Measurements from ENCODE around the gene SND1.

Gene SND1

DNA sequence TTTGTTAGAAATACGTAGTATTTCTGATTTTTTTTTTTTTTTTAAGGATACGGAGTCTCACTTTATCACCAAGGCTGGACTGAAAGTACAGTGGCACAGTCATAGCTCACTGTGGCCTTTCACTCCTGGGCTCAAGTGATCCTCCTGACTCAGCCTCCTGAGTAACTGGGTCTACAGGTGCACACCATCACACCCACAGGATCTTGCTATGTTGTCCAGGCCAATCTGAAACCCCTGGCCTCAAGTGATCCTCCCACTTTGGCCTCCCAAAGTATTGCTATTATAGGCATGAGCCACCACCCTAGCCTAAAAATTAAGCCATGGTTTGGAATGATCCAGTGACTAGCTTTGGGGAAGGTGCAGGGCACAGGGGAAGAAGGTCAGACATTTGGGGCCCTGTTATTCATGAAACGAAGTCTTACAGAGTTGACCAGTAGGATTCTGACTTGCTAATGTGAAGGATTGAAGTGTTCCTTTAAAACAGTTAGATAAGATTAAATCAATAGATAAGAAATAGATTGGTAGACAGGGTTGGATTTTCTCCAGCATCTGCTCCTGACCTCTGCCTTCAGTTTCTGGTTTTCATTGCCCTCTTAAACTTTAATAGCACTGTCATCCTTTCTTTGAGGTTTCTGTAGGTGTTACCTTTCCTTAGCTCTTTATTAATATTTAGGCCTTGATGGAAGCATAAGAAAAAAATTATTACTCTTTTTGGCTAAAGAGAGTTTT lies 257.6 kb downstream of the SND1 start:
- no peak for DNase-seq

DNA sequence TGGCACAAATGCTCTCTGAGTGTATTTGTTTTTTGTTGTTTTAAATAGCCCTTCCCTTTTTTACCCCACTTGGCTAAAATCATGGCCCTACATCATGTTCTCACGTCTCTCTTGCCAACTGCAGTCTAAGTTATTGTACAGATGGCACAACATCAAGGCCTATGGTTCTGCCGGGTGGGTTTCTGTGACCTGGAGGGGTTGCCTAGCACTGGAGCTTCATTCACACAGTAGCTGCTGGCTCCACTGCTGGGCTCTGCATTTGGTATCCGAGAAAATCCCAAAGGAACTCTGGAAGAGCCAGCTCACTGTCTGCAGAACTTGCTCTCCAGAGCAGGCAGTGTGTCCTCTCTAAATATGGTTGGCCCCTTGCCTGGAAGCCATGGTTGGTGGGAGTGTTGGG lies 258.7 kb downstream of the SND1 start:
- DNase-seq: no peak

DNA sequence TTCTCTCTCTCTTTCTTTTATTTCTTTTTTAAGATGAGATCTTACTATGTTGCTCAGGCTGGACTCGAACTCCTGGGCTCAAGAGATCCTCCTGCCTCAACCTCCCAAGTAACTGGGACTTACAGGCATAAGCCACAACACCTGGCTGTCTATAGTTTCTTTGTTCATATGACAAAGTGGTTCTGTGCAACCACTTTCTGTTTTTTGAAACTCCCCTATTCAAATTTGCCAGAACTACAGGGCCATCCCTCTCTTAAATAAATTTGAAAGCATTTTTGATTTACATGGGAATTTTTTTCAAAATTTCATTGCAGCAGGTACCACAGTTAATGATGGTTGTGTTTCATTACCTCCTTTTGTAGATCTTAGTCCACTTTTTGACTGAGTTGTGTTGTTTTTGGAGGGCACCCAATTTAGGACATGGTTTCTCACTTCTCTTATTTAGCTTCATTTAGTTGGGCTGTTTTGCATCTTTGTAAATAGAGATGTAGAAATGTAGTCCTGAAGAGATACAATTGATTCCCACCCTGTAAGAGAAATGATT lies 260.0 kb downstream of the SND1 start:
- DNase-seq: no peak

DNA sequence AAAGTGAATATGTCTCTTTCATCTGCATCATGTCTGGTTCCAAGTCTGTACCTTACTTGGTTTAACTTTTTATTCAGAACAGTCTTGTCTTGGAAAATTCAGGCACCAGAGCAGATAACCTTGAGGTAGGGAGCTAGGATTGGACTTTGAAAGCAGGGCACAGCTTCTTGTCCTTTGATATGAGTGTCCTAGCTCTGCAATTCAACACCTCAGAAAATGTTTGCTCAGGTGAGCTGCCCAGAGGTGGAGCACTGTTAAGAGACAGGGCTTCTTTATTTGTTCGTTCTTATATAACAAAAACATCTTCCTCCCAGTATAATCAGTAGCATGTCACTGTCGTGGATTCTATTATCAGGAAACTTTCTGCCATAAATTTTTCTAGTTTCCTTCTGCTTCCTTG lies 260.9 kb downstream of the SND1 start:
- DNase-seq: no peak

DNA sequence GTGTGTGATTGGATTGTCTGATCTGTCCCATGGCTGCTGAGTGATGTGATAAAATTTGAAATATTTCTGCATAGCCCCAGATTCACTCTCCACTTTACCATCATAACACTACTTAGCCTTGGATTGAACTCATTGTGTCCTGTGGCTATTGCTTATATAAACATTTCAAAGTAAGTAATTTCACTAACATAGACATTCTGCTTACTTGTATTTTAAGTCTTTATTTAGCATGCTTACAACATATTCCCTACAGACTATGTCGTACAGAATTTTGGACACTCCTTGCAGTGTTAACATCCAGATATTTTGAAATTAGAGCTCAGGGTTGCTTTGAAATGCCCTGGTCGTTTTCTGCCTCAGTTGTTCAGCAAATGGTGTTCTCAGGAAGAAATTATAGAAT lies 261.7 kb downstream of the SND1 start:
- no peak for DNase-seq

DNA sequence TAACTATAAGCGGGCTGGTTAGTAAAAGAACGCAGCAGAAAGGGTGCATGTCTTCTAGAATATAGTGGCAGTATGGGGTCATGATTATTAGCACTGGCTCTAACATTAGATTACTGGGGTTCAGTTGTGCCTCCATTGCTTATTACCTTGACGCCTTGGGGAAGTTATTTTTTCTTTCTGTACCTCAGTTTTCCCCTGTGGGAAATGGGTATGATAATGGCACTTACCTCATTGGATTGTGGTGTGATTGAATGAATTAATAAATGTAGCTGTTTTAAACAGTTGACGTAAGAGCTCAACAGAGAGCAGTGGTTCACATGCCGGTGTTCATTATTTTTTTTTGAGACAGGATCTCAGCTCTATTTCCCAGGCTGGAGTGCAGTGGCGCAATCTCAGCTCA lies 262.7 kb downstream of the SND1 start:
- no peak for DNase-seq

DNA sequence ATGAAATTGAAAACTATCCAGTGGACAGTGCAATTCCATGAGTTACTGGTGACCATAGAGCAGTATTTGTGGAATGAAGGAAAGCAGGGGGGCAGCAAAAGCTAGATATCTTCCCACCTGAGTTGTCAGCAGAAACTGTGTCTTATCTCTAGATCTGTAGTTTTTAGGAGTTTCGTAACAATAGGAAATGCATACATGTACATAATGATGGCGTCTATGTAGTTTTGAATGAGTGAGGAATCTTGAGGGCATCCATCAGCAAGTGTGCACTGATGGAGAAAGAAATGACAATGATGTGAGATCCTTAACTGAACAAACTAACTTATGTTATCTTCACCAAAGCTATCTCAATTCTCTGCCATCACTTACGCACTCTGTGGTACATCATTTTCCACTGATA lies 264.7 kb downstream of the SND1 start:
- DNase-seq: no peak

DNA sequence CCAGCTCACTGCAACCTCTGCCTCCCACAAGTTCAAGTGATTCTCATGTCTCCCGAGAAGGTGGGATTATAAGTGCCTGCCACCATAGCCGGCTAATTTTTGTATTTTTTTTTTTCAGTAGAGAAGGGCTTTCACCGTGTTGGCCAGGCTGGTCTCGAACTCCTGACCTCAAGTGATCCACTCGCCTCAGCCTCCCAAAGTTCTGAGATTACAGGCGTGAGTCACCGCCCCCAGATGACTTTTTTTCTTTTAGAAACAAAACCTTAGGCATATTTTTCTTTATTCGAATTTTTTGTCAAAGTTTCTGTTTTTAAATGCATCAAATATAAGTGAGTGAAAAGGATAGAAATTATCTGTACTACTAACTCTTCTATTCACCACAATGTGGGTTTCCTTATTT lies 266.1 kb downstream of the SND1 start:
- DNase-seq: no peak

DNA sequence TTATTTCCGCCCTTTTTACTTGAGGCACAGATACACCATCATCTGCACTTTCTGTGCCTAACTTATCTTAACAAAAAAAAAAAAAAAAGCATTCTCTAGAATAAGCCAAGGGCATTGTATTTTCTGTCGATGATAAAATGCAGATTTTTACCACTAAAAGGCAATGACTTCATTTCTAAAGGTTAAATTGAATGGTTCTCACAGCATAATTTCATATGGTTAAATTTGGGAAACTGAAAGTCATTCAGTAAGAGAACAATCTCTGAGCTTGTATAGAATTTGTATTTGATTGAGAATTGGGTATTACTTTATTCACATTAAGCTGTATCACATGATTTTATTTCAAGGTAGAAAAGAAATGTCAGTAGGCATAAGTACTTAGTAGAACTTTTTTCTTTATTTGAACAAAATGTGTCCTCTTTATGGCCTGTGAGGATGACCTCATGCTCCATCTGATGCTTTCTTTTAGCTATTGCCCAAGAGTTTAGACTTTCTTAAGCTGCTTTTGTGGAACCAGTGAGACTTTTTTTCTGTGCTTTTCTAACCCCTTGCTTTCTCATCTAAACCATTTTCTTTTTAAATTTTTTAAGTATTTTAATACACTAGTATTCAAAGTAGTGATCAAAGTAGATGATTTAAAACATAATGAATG lies 268.9 kb downstream of the SND1 start:
- peak; percentile 67 to 75 for DNase-seq

DNA sequence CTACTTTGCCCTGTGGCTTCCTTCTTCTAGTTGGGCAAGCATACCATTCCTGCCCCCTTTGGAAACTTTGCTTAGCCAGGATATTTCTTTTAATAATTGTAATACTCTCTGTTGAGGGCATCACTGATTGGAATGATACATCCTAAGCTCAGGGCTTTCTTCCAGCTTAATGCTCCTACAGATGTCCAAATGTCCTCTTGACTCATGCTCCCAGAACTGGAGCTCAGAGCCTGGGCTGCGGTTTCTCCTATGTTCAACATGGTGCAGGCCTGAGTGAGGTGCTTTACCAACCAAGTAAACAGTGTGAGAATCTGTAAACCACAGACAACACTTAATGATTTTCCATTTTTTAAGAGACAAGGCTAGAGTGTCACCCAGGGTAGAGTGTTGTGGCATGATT lies 270.7 kb downstream of the SND1 start:
- no peak for DNase-seq

DNA sequence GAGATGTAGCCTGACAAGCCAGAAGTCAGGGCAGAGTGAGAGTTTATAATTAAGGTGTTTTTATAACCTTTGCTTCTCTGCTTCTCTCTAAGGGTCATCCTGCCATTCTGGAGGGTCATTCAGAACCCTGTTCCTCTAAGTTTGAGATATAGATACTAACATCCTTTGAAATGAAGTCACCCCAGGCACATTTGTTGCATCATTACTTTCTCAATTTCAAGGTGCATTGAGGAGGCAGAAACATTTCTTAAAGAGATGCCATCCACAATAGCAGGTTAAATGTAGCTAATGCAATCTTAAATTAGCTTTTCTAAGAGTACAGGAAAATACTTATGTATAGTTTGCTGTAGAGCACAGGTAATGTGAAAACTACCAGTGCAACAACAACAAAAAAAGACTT lies 272.9 kb downstream of the SND1 start:
- DNase-seq: no peak

DNA sequence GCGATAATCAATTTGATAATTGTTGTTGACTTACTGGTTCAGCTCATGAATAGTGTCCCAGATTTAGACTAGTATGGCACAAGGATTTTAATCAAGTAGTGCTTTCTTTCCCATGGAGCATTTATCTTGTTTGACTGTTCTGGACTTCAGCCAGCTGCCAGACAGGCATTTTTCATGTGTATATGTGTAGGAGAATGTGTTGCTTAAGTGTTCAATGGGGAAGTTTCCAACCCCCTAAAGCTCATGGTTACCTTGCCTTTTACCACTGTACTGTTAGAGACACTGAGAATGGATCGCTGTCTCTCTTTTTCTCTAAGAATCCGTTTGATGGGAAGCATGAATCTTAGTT lies 275.3 kb downstream of the SND1 start:
- DNase-seq: peak; percentile 44 to 57

DNA sequence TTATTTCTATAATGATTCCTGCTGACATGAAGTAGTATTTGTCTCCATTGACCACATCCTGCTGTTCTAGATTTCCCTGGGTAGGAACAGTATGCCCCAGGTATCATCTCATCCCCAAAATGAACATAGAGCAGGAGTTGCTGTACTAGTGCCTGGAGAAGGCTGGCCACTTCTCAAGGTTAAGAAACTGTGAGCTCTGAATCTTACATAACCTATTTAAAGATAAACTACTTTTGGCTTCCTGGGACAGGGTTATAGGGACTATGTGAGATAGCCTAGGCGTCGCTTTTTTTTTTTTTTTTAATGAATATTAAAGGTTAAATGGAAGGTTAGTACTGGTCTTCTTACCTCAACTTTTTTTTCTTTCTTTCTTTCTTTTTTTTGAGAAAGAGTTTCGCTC lies 276.2 kb downstream of the SND1 start:
- no peak for DNase-seq

DNA sequence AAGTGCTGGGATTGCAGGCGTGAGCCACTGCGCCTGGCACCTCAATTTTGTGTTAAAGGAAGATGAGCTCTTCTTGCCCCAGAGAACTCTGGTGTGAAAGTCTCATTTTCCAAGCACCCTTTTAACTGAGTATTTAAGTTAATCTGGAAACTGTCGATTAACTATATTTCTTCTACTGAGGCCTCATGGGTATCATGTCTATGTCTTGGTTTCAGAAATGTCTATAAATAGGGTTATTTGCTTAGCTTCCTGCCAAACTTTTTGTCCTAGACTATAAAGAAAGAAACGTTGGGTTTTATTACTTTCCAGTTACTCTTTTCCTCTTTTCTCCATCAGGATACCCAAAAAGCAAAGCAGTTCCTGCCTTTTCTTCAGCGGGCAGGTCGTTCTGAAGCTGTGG lies 276.9 kb downstream of the SND1 start:
- DNase-seq: no peak

DNA sequence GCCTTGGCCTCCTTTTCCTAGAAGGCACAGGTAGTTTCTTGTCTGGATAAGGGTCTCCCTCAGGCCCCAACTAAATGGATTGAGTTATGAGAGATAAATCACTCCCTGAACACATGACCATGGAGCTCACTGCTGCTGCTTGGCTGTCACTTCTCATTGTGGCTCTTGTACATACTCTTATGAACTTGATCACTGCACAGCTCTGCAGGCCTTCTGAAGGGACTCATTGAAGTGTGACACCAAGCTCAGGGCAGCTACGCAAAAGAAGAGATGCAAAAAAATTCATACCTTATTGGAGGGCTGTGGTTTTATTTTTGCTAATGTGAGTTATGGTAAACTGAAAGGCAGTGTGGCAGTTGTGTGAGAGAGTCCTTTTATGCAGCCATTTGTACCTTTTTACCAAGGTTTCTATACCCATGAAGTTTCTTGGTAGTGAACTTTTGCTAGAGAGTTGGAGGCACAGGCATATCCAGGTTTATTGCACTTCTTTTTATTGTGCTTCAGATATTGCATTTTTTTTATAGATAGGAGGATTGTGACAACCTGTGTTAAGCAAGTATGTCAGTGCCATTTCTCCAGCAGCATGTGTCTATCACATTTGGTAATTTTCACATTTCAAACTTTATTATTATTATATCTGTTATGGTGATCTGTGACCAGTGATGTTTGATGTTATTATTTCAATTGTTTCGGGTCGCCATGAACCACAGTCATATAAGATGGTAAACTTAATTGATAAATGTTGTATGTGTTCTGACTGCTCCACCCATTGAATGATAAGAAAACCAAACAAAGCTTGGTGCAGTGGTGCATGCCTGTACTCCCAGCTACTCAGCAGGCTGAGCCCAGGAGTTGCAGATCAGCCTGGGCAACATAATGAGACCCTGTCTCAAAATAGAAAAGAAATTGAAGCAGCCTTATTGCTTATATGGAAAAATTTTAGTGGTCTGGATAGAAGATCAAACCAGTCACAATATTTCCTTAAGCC lies 278.6 kb downstream of the SND1 start:
- DNase-seq: no peak

DNA sequence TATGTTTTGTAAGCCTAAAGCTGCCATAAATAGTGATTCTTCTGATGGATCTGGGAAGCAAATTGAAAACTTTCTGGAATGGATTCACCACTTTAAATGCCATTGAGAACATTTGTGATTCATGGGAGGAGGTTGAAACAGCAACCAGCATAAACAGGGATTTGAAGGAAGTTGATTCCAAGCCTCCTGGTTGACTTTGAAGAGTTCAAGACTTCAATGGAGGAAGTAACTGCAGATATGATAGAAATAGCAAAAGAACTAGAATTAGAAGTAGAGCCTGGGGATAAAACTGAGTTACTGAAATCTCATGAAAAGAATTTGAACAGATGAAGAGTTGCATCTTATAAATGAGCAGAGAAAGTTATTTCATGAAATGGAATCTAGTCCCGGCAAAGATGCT lies 280.1 kb downstream of the SND1 start:
- no peak for DNase-seq

DNA sequence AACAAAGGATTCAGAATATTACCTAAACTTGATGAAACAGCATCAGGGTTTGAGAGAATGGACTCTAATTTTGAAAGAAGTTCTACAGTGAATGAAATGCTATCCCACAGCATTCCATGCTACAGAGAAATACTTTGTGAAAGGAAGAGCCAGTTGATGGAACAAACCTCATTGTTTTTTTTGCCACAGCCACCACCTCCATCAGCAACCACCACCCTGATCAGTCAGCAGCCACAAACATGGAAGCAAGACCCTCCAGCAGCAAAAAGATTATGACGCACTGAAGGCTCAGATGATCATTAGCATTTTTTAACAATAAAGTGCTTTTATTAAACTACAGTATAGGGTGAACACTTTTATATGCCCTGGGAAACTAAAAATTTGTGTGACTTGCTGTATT lies 280.5 kb downstream of the SND1 start:
- no peak for DNase-seq

DNA sequence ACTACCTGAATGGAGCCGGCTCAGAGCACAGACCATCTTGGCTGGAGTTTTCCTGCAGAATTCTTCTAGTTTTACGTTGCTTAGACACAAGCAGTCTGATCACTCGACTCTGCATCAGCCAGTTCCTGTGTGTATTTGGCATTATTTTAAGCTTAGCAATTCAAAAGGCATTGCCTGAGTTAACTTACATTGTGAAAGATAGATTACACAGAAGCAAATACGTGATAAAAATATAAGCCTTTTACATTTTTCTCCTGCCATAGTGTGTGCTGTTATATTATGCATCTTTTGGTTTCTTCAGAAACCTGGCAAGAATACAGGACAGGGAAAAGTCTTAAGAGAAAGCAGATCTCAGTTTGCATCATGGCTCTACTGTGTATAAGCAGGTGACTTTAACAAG lies 281.2 kb downstream of the SND1 start:
- DNase-seq: no peak

DNA sequence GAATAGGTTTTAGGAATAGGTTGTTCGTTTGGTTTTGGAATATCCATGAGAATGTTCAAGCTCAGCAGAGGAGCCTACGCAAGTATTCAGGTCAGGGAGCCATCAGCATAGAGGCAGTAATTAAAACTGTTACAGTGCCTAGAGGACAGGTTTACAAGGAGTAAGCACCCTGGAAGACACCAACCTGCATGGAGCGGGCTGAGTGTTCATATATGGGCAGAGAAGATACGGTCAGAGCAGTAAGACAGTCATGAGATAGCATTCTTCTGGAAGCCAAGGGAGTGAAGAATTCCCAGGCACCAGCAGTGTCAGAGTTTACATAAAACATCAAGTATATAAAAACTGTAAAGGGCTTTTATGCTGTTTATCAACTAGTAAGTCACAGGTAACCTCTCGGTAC lies 282.7 kb downstream of the SND1 start:
- DNase-seq: no peak

DNA sequence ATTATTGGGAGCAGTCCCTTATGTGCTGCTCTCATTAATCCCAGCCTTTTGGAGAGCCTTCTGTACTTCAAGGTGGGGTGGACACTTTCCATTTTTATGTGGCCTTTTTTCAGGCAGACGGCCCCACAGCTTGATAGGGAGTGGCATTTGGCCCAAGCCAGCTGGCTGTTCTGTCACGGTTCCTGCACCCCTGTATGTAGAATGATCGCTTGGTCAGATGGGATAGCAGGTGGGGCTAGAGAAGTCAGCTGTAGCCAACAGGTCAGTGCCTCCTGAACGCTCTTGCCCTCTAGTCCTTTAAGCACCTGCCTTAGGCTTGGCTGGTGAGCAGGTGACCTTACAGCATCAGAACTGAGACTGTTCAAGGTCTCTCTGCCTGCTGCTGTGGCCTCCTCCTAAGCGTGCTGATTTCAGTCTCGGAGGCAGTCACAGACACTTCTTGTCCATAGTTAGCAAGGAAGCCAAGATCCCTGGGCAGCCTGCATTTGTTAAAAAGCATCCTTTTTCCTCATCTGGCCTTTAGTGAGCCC lies 283.9 kb downstream of the SND1 start:
- DNase-seq: no peak

DNA sequence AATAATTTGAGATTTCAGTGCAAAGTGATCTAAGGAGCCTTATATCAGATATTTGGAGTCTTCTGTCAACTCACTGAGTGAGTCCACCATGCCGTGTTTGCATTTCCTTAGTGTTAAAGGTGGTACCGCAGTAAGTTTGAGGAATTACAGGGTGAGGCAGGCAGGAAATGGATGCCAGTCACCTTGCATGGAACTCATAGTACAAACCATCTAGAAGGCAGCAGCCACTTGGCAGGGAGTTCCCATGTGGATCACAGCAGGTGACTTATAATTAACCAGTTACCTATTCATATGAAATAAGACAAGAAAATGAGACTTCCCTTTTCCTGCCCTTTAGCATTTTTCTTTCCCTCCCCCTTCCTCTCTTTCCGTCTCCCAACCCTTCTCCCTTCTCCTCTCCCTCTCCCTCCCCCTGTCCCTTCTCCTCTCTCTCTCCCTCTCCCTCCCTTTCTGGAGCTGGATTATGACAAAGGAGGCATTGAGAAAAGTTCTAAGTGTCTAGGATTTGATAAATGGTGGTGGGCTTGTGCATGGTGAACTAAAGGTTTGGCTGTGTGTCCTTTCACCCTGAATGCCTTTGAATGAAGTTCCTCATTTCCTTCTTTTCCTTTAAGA lies 285.2 kb downstream of the SND1 start:
- no peak for DNase-seq

DNA sequence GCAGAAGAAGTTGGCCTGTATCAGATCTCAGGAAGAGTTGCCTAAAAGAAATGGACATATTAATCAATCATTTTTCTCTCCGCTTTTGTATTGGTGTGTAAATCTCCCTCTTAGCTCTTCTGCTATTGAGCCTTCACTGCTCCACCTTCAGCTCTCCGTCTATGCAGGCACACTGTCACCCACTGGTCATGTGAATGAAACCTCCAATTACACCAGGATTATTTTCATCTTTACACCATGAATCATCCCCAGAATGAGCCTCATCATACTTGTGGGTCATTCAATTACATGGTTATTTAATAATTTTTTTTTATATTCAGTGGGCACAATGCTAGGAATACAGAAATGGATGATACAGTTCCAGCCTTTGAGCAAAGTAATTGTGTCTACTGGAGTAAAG lies 286.6 kb downstream of the SND1 start:
- no peak for DNase-seq
